ENCODE measurements around the gene ABCB1.
"Not testable (repeated sequence)": the region's sequence is repeated elsewhere in the genome, so short reads cannot be mapped to it uniquely, and the experiment has no call there.

ABCB1 gene

GRCh38 chr7:87471473-87471872 lies 129.2 kb downstream of the ABCB1 start:
- Histone ChIP-seq H3K27me3 (replicated peaks in 2 of 5; ENCODE audit: control insufficient read depth in 4 of 5, insufficient read depth in 5 of 5, low read length in 4 of 5) (peaks cover 0 to 18% (median 4%) of the 10 kb centered on the region in 5 experiments), H3K9me3 (ENCODE audit: control extremely low read depth in 1 of 5, control insufficient read depth in 4 of 5, insufficient read depth in 2 of 5, low read depth in 1 of 5, low read length in 4 of 5) (no peaks in the 10 kb centered on the region), H3K4me1 (ENCODE audit: control extremely low read depth in 1 of 4, control insufficient read depth in 4 of 4, insufficient read depth in 4 of 4, low read length in 3 of 4) (peaks cover 0 to 21% (median 12%) of the 10 kb centered on the region in 4 experiments), H3K36me3 (ENCODE audit: control insufficient read depth in 4 of 4, insufficient read depth in 4 of 4, low read length in 3 of 4) (no peaks in the 10 kb centered on the region), H3K4me3 (ENCODE audit: control insufficient read depth in 1 of 7, extremely low read depth in 1 of 7, insufficient read depth in 4 of 7, low read depth in 2 of 7, low read length in 6 of 7) (no peak overlapping the region), H3K27ac (ENCODE audit: insufficient read depth in 1 of 2, low read depth in 1 of 2, low read length in 2 of 2, poor library complexity in 1 of 2, severe bottlenecking in 2 of 2) (no peak overlapping the region)
- POLR2A ChIA-PET: no interaction called here
- no CpG with 5 or more reads among the region's 2 CpGs for WGBS (ENCODE audit: insufficient coverage)
- CTCF ChIA-PET: interaction anchor here (1.0 to 1.1 kb wide), 2 partner anchors 12 to 72 kb away, joined by 3 read pairs; no protein-coding TSS in a partner anchor
- no peak for DNase-seq

DNA sequence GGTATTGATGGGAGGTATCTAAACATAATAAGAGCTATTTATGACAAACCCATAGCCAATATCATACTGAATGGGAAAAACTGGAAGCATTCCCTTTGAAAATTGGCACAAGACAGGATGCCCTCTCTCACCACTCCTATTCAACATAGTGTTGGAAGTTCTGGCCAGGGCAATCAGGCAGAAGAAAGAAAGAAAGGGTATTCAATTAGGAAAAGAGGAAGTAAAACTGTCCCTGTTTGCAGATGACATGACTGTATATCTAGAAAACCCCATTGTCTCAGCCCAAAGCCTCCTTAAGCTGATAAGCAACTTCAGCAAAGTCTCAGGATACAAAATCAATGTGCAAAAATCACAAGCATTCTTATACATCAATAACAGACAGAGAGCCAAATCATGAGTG lies 131.5 kb downstream of the ABCB1 start:
- POLR2A ChIA-PET; H3K4me1 ChIP-seq (ENCODE audit: control extremely low read depth in 1 of 4, control insufficient read depth in 4 of 4, insufficient read depth in 4 of 4, low read length in 3 of 4); H3K36me3 ChIP-seq (ENCODE audit: control insufficient read depth in 4 of 4, insufficient read depth in 4 of 4, low read length in 3 of 4); H3K9me3 ChIP-seq (ENCODE audit: control extremely low read depth in 1 of 5, control insufficient read depth in 4 of 5, insufficient read depth in 2 of 5, low read depth in 1 of 5, low read length in 4 of 5); H3K4me3 ChIP-seq (ENCODE audit: control insufficient read depth in 1 of 7, extremely low read depth in 1 of 7, insufficient read depth in 4 of 7, low read depth in 2 of 7, low read length in 6 of 7); H3K27ac ChIP-seq (ENCODE audit: insufficient read depth in 1 of 2, low read depth in 1 of 2, low read length in 2 of 2, poor library complexity in 1 of 2, severe bottlenecking in 2 of 2); CTCF ChIA-PET; DNase-seq; H3K27me3 ChIP-seq (replicated peaks in 2 of 5; ENCODE audit: control insufficient read depth in 4 of 5, insufficient read depth in 5 of 5, low read length in 4 of 5): not testable (repeated sequence)

DNA sequence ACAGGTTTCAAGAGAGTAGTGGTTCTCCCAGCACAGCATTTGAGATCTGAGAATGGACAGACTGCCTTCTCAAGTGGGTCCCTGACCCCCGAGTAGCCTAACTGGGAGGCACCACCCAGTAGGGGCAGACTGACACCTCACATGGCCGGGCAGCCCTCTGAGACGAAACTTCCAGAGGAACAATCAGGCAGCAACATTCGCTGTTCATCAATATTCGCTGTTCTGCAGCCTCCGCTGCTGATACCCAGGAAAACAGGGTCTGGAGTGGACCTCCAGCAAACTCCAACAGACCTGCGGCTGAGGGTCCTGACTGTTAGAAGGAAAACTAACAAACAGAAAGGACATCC lies 135.2 kb downstream of the ABCB1 start:
- DNase-seq; H3K4me3 ChIP-seq (ENCODE audit: control insufficient read depth in 1 of 7, extremely low read depth in 1 of 7, insufficient read depth in 4 of 7, low read depth in 2 of 7, low read length in 6 of 7); H3K4me1 ChIP-seq (ENCODE audit: control extremely low read depth in 1 of 4, control insufficient read depth in 4 of 4, insufficient read depth in 4 of 4, low read length in 3 of 4); H3K36me3 ChIP-seq (ENCODE audit: control insufficient read depth in 4 of 4, insufficient read depth in 4 of 4, low read length in 3 of 4); POLR2A ChIA-PET; H3K27ac ChIP-seq (ENCODE audit: insufficient read depth in 1 of 2, low read depth in 1 of 2, low read length in 2 of 2, poor library complexity in 1 of 2, severe bottlenecking in 2 of 2); H3K27me3 ChIP-seq (replicated peaks in 2 of 5; ENCODE audit: control insufficient read depth in 4 of 5, insufficient read depth in 5 of 5, low read length in 4 of 5); CTCF ChIA-PET; H3K9me3 ChIP-seq (ENCODE audit: control extremely low read depth in 1 of 5, control insufficient read depth in 4 of 5, insufficient read depth in 2 of 5, low read depth in 1 of 5, low read length in 4 of 5): not testable (repeated sequence)
- 94% methylated on average over 5 of the region's 7 CpGs for WGBS (ENCODE audit: insufficient coverage)

DNA sequence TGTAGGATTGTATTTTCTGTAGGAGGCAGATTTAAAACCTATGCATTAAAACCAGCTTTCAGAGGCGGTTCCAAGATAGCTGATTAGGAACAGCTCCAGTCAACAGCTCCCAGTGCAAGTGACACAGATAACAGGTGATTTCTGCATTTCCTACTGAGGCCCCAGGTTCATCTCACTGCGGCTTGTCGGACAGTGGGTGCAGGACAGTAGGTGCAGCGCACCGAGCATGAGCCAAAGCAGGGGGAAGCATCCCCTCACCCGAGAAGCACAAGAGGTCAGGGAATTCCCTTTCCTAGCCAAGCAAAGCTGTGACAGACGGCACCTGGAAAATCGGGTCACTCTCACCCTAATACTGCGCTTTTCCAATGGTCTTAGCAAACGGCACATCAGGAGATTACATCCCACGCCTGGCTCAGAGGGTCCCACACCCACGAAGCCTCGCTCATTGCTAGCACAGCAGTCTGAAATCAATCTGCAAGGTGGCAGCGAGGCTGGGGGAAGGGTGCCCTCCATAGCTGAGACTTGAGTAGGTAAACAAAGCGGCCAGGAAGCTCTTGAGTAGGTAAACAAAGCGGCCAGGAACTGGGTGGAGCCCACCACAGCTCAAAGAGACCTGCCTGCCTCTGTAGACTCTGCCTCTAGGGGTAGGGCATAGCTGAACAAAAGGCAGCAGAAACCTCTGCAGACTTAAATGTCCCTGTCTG lies 135.7 kb downstream of the ABCB1 start:
- H3K4me1 ChIP-seq (ENCODE audit: control extremely low read depth in 1 of 4, control insufficient read depth in 4 of 4, insufficient read depth in 4 of 4, low read length in 3 of 4); H3K9me3 ChIP-seq (ENCODE audit: control extremely low read depth in 1 of 5, control insufficient read depth in 4 of 5, insufficient read depth in 2 of 5, low read depth in 1 of 5, low read length in 4 of 5); H3K27me3 ChIP-seq (replicated peaks in 2 of 5; ENCODE audit: control insufficient read depth in 4 of 5, insufficient read depth in 5 of 5, low read length in 4 of 5); H3K4me3 ChIP-seq (ENCODE audit: control insufficient read depth in 1 of 7, extremely low read depth in 1 of 7, insufficient read depth in 4 of 7, low read depth in 2 of 7, low read length in 6 of 7); DNase-seq; H3K27ac ChIP-seq (ENCODE audit: insufficient read depth in 1 of 2, low read depth in 1 of 2, low read length in 2 of 2, poor library complexity in 1 of 2, severe bottlenecking in 2 of 2); CTCF ChIA-PET; H3K36me3 ChIP-seq (ENCODE audit: control insufficient read depth in 4 of 4, insufficient read depth in 4 of 4, low read length in 3 of 4); POLR2A ChIA-PET: not testable (repeated sequence)
- WGBS (ENCODE audit: insufficient coverage): 97% methylated on average over 12 of the region's 16 CpGs

DNA sequence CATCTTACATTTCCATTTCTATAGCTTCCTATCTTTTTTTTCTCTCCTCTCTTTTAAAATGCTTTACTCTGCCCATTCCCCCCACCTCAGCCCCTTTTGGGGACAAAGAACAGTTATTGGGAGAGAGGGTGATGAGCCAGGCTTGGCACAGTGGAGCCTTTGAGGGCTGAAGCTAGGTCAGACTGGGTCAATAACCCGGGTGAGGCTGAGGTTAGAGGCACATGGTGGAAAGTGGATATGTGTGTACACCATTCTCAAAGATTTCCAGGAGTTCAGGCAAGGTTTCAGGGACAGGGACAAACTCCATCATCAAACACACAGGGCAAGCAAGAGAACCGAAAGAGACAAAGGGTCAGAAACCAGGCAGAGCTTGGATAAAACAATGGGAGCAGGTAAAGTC lies 136.7 kb downstream of the ABCB1 start:
- no peaks in the 10 kb centered on the region for H3K9me3 ChIP-seq (ENCODE audit: control extremely low read depth in 1 of 5, control insufficient read depth in 4 of 5, insufficient read depth in 2 of 5, low read depth in 1 of 5, low read length in 4 of 5)
- ChIA-PET CTCF (no interaction called here), POLR2A (no interaction called here)
- DNase-seq: no peak
- H3K27me3 ChIP-seq (replicated peaks in 2 of 5; ENCODE audit: control insufficient read depth in 4 of 5, insufficient read depth in 5 of 5, low read length in 4 of 5): no peaks in the 10 kb centered on the region
- 100% methylated on average over 2 of the region's 2 CpGs for WGBS (ENCODE audit: insufficient coverage)
- H3K36me3 ChIP-seq (ENCODE audit: control insufficient read depth in 4 of 4, insufficient read depth in 4 of 4, low read length in 3 of 4): no peaks in the 10 kb centered on the region
- no peak overlapping the region for H3K4me3 ChIP-seq (ENCODE audit: control insufficient read depth in 1 of 7, extremely low read depth in 1 of 7, insufficient read depth in 4 of 7, low read depth in 2 of 7, low read length in 6 of 7)
- H3K4me1 ChIP-seq (ENCODE audit: control extremely low read depth in 1 of 4, control insufficient read depth in 4 of 4, insufficient read depth in 4 of 4, low read length in 3 of 4): no peaks in the 10 kb centered on the region
- H3K27ac ChIP-seq (ENCODE audit: insufficient read depth in 1 of 2, low read depth in 1 of 2, low read length in 2 of 2, poor library complexity in 1 of 2, severe bottlenecking in 2 of 2): no peak overlapping the region

DNA sequence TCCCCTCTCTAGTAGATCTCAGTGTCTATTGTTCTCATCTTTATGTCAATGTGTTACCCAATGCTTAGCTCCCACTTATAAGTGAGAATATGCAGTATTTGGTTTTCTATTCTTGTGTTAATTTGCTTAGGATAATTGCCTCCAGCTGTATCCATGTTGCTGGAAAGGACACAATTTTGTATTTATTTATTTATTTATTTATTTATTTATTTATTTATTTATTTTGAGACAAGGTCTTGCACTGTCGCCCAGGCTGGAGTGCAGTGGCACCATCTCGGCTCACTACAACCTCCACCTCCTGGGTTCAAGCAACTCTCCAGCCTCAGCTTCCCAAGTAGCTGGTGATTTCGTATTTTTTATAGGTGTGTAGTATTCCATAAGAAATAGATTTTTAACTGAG lies 140.2 kb downstream of the ABCB1 start:
- POLR2A ChIA-PET: not testable (repeated sequence)

DNA sequence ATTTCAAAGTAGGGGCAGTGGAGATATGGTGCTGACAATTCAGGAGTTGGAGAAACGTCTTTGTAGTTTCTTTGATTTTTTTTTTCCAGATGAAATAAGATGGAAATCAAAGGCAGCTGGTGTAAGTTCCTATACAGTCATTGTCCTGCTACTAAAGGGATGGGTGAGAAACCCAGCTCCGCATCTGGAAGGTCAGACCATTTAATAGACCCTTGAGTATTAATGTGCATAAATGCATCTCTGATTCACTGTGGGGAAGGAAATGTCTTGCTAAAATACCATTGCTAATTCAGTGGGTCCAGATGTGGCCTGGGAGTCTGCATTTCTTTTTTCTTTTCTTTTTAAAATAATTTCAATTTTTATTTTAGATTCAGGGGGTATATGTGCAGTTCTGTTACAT lies 140.7 kb downstream of the ABCB1 start:
- CTCF ChIA-PET: interaction anchor here (0.8 kb wide), 1 partner anchor 44 kb away, joined by 3 read pairs; no protein-coding TSS in a partner anchor
- WGBS (ENCODE audit: insufficient coverage): 100% methylated on average over 2 of the region's 2 CpGs
- POLR2A ChIA-PET: no interaction called here
- DNase-seq: no peak
- no peak overlapping the region for H3K27ac ChIP-seq (ENCODE audit: insufficient read depth in 1 of 2, low read depth in 1 of 2, low read length in 2 of 2, poor library complexity in 1 of 2, severe bottlenecking in 2 of 2)
- no peaks in the 10 kb centered on the region for H3K9me3 ChIP-seq (ENCODE audit: control extremely low read depth in 1 of 5, control insufficient read depth in 4 of 5, insufficient read depth in 2 of 5, low read depth in 1 of 5, low read length in 4 of 5)
- H3K4me1 ChIP-seq (ENCODE audit: control extremely low read depth in 1 of 4, control insufficient read depth in 4 of 4, insufficient read depth in 4 of 4, low read length in 3 of 4): no peaks in the 10 kb centered on the region
- H3K36me3 ChIP-seq (ENCODE audit: control insufficient read depth in 4 of 4, insufficient read depth in 4 of 4, low read length in 3 of 4): no peaks in the 10 kb centered on the region
- no peak overlapping the region for H3K4me3 ChIP-seq (ENCODE audit: control insufficient read depth in 1 of 7, extremely low read depth in 1 of 7, insufficient read depth in 4 of 7, low read depth in 2 of 7, low read length in 6 of 7)
- no peaks in the 10 kb centered on the region for H3K27me3 ChIP-seq (replicated peaks in 2 of 5; ENCODE audit: control insufficient read depth in 4 of 5, insufficient read depth in 5 of 5, low read length in 4 of 5)

More for the DNA sequence above, 140.2 kb downstream of the ABCB1 start:
- not testable (repeated sequence) for H3K36me3 ChIP-seq (ENCODE audit: control insufficient read depth in 4 of 4, insufficient read depth in 4 of 4, low read length in 3 of 4); H3K27me3 ChIP-seq (replicated peaks in 2 of 5; ENCODE audit: control insufficient read depth in 4 of 5, insufficient read depth in 5 of 5, low read length in 4 of 5); DNase-seq; H3K27ac ChIP-seq (ENCODE audit: insufficient read depth in 1 of 2, low read depth in 1 of 2, low read length in 2 of 2, poor library complexity in 1 of 2, severe bottlenecking in 2 of 2); H3K4me1 ChIP-seq (ENCODE audit: control extremely low read depth in 1 of 4, control insufficient read depth in 4 of 4, insufficient read depth in 4 of 4, low read length in 3 of 4); H3K9me3 ChIP-seq (ENCODE audit: control extremely low read depth in 1 of 5, control insufficient read depth in 4 of 5, insufficient read depth in 2 of 5, low read depth in 1 of 5, low read length in 4 of 5); H3K4me3 ChIP-seq (ENCODE audit: control insufficient read depth in 1 of 7, extremely low read depth in 1 of 7, insufficient read depth in 4 of 7, low read depth in 2 of 7, low read length in 6 of 7)
- WGBS (ENCODE audit: insufficient coverage): no CpG with 5 or more reads among the region's 3 CpGs
- CTCF ChIA-PET: interaction anchor here (0.8 kb wide), 1 partner anchor 45 kb away, joined by 3 read pairs; no protein-coding TSS in a partner anchor
